Measurements from ENCODE around the gene MCTP1. TPM values are rescaled to one million over a fixed set of nuclear protein-coding genes. Genes with fewer than 3 reads are reported as not detected.

MCTP1 gene
- total and polyA plus RNA-seq, 5 donors, result 0.84 to 5.7 (median 4.7) TPM

DNA sequence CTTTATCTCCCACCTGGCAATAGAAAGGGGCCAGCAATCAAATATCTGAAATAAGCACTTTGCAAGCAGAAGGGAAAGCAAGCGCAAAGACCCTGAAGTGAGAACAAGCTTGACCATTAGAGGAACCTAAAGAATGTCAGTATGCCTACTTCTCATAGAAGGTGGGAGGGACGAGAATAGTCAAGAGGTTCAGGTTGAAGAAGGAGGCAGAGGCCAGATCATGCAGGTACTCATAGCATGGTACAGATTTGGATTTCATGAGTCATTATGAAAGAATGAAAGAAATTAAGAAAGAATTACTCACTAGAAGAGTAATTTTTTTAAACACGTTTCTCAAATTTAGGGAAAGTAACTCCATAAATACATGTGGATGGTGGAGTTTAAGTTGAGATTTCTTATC is 33.7 kb downstream of the MCTP1 start:
- no peaks in the 10 kb centered on the region for H3K4me1 ChIP-seq (ENCODE audit: control insufficient read depth, insufficient read depth, low read length)
- H3K4me3 ChIP-seq (ENCODE audit: low read length), result no peak overlapping the region
- H3K9me3 ChIP-seq (ENCODE audit: control insufficient read depth, low read length), result no peaks in the 10 kb centered on the region
- DNase-seq, result no peak
- intact Hi-C loops (cut with DNase I), result no loop called here
- H3K27me3 ChIP-seq (ENCODE audit: control insufficient read depth, insufficient read depth), result no peaks in the 10 kb centered on the region
- 75% methylated on average over 3 of the region's 3 CpGs for WGBS
- H3K27ac ChIP-seq (ENCODE audit: low read length), result no peak overlapping the region
- ATAC-seq, result no peak

DNA sequence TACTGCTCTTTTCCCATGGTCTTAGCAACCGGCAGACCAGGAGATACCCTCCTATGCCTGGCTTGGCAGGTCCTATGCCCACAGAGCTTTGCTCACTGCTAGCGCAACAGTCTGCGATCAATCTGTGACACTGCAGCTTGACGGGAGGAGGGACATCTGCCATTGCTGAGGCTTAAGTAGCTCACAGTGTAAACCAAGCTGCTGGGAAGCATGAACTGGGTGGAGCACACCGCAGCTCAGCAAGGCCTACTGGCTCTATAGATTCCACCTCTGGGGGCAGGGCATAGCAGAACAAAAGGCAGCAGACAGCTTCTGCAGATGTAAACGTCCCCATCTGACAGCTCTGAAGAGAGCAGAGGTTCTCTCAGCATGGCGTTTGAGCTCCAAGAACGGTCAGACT is 40.4 kb downstream of the MCTP1 start:
- WGBS, result 65% methylated on average over 8 of the region's 8 CpGs

DNA sequence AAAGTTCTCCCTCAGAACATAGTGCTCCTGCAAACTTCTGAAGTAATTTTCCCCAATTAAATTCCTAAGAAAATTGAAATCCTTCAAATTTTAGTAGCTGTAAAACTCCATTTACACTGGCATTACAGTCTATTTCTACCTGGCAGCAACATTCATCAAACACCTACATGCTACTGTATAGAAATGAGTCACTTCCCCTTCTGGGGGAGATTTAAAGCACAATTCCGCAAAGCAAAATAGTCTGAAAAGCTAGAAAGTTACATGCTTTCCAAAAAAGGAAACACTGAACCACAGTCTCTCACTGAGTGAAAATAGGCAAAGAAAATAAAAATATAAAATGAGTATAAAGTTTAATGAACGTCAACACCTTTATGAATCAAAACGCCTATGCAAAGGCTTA is 43.3 kb downstream of the MCTP1 start:
- no peaks in the 10 kb centered on the region for H3K9me3 ChIP-seq (ENCODE audit: control insufficient read depth, low read length)
- no peaks in the 10 kb centered on the region for H3K4me1 ChIP-seq (ENCODE audit: control insufficient read depth, insufficient read depth, low read length)
- DNase-seq (no peak), ATAC-seq (no peak)
- H3K4me3 ChIP-seq (ENCODE audit: low read length), result no peak overlapping the region
- no peak overlapping the region for H3K27ac ChIP-seq (ENCODE audit: low read length)
- 56% methylated on average over 3 of the region's 3 CpGs for WGBS
- no peaks in the 10 kb centered on the region for H3K27me3 ChIP-seq (ENCODE audit: control insufficient read depth, insufficient read depth)
- intact Hi-C loops (cut with DNase I), result loop anchor here in 2 of 4 donors (5.0 to 10.0 kb wide), 2 partner anchors 274 to 277 kb away; no protein-coding TSS in a partner anchor

More for the DNA sequence above, 40.4 kb downstream of the MCTP1 start:
- Histone ChIP-seq H3K4me1 (ENCODE audit: control insufficient read depth, insufficient read depth, low read length) (no peaks in the 10 kb centered on the region), H3K27ac (ENCODE audit: low read length) (no peak overlapping the region), H3K27me3 (ENCODE audit: control insufficient read depth, insufficient read depth) (no peaks in the 10 kb centered on the region), H3K4me3 (ENCODE audit: low read length) (no peak overlapping the region), H3K9me3 (ENCODE audit: control insufficient read depth, low read length) (no peaks in the 10 kb centered on the region)
- ATAC-seq, result no peak
- intact Hi-C loops (cut with DNase I), result loop anchor here in 2 of 4 donors (5.0 to 10.0 kb wide), 2 partner anchors 277 to 280 kb away; no protein-coding TSS in a partner anchor
- DNase-seq, result no peak

DNA sequence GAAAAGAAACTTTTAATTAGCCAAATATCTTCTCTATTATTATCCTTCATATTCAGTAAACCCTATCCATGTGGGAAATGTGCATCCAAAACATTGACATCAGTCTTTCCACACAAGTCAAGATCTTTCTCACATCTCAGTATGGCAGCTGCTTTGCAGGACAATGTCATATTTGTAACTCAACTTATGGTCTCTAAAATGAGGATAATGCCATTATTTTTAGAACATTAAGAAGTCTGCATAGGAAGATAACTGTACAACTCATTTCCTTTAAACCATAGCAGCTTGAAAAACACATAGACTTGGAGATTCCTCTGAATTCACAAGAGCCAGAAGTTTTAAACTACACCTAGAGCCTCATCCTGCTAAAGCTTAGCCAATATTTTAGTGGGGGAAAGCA is 43.7 kb downstream of the MCTP1 start:
- intact Hi-C loops (cut with DNase I), result loop anchor here in 2 of 4 donors (5.0 to 10.0 kb wide), 2 partner anchors 274 to 276 kb away; no protein-coding TSS in a partner anchor
- no peak for ATAC-seq

DNA sequence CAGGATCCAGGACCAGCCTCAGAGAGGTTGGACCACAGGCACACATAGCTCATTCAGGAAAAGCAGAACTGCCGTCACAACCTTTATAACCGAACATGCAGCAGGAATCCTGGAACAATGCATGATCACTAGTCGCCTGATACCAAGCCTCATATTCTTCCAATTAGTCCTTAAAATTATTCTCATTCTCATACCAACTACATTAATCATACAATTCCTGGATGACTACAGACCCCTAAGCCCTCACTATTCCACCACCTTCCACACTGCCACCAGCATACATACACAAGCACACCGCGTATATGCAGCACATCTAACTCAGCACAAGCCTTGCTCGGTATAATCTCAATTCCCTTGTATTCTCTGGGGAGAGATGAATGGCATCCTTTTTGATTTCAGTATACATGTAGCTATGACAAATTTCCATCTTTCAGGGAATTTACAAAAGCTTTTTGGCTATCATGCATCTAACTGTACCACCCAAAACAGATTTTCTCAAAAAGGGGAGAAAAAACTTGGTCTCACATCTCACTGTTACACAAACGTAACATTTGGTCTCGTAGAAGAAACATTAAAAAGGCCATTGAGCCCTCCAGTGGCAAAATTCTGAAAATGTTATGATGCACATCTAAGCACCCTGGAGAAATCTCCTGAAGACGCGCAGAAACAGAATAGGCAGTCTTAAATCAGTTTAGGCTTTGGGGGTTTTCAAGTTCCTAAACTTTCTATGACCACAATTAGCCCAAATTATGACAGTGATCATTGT is 46.2 kb downstream of the MCTP1 start:
- WGBS, result 52% methylated on average over 10 of the region's 10 CpGs
- H3K27ac ChIP-seq (ENCODE audit: low read length), result no peak overlapping the region
- H3K9me3 ChIP-seq (ENCODE audit: control insufficient read depth, low read length), result no peaks in the 10 kb centered on the region
- no peak overlapping the region for H3K4me3 ChIP-seq (ENCODE audit: low read length)
- intact Hi-C loops (cut with DNase I), result loop anchor here in 1 of 4 donors (10.0 kb wide), 1 partner anchor 274 kb away; no protein-coding TSS in a partner anchor
- DNase-seq (no peak), ATAC-seq (no peak)
- no peaks in the 10 kb centered on the region for H3K4me1 ChIP-seq (ENCODE audit: control insufficient read depth, insufficient read depth, low read length)
- no peaks in the 10 kb centered on the region for H3K27me3 ChIP-seq (ENCODE audit: control insufficient read depth, insufficient read depth)

More for the DNA sequence above, 43.7 kb downstream of the MCTP1 start:
- no peak overlapping the region for H3K27ac ChIP-seq (ENCODE audit: low read length)
- no peak overlapping the region for H3K4me3 ChIP-seq (ENCODE audit: low read length)
- no peaks in the 10 kb centered on the region for H3K9me3 ChIP-seq (ENCODE audit: control insufficient read depth, low read length)
- no peaks in the 10 kb centered on the region for H3K4me1 ChIP-seq (ENCODE audit: control insufficient read depth, insufficient read depth, low read length)
- no peak for DNase-seq
- H3K27me3 ChIP-seq (ENCODE audit: control insufficient read depth, insufficient read depth), result no peaks in the 10 kb centered on the region

DNA sequence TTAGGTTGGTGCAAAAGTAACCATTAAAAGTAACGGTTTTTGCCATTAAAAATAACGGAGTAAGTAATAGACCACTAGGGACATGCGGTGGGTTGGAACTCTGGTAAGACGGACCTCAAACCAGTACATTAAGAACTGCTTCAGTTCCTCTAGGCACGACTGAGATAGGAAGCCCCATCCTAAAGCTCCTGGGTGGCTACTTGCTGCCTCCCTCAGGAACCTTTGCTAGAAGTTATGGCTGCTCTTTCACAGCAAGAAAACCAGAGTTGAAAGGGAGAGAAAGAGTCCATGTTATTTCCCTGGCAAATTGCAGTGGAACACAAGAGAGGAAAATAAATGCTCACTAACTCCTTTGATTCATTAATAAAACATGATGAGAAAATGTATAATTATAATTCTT is 47.6 kb downstream of the MCTP1 start:
- Histone ChIP-seq H3K27ac (ENCODE audit: low read length) (no peak overlapping the region), H3K9me3 (ENCODE audit: control insufficient read depth, low read length) (no peaks in the 10 kb centered on the region), H3K27me3 (ENCODE audit: control insufficient read depth, insufficient read depth) (no peaks in the 10 kb centered on the region), H3K4me1 (ENCODE audit: control insufficient read depth, insufficient read depth, low read length) (no peaks in the 10 kb centered on the region), H3K4me3 (ENCODE audit: low read length) (no peak overlapping the region)
- 76% methylated on average over 5 of the region's 5 CpGs for WGBS
- DNase-seq (no peak), ATAC-seq (no peak)
- intact Hi-C loops (cut with DNase I), result loop anchor here in 1 of 4 donors (10.0 kb wide), 1 partner anchor 273 kb away; no protein-coding TSS in a partner anchor

DNA sequence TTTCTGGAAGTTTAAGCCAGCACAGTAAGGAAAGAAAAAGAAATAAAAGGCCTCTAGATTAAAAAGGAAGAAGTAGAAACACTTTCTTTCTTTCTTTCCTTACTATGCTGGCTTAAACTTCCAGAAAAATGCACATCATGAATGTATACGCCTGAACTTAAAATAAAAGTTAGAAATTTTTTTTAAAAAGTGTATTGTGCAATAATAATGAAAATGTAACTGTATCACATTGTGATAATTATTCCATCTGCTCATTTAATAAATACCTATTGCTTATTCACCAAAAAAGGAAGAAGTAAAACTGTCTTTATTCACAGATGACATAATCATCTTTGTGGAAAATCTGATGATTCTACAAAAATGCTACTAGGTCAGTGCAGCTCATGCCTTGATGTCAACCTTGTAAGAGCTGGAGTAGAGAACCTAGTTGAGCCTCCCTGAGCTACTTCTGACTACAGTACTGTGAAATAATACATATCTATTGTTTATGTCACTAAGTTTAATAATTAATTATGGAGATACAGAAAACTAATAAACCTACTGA is 49.4 kb downstream of the MCTP1 start:
- no peak for DNase-seq
- no peak overlapping the region for H3K4me3 ChIP-seq (ENCODE audit: low read length)
- intact Hi-C loops (cut with DNase I), result loop anchor here in 1 of 4 donors (10.0 kb wide), 1 partner anchor 271 kb away; no protein-coding TSS in a partner anchor
- no peak overlapping the region for H3K27ac ChIP-seq (ENCODE audit: low read length)
- H3K9me3 ChIP-seq (ENCODE audit: control insufficient read depth, low read length), result no peaks in the 10 kb centered on the region
- ATAC-seq, result no peak
- 84% methylated on average over 1 of the region's 1 CpG for WGBS
- H3K4me1 ChIP-seq (ENCODE audit: control insufficient read depth, insufficient read depth, low read length), result no peaks in the 10 kb centered on the region
- no peaks in the 10 kb centered on the region for H3K27me3 ChIP-seq (ENCODE audit: control insufficient read depth, insufficient read depth)

DNA sequence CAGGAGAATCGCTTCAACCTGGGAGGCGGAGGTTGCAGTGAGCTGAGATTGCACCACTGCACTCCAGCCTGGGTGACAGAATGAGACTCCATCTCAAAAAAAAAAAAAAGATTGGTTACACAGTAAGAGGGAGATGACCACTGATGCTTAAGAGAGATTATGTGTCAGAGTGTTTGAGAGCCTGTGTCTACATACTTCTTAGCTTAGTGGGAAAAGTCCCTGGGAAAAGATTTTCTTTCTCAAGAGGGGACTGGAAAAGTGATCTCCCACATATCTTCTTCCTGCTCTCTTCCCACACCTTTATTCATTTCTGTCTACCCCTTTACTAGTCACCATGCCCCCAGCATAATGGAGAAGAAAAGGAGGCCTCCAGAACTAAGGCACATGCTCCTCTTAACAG is 55.2 kb downstream of the MCTP1 start:
- H3K27me3 ChIP-seq (ENCODE audit: control insufficient read depth, insufficient read depth), result no peaks in the 10 kb centered on the region
- H3K9me3 ChIP-seq (ENCODE audit: control insufficient read depth, low read length), result no peaks in the 10 kb centered on the region
- ATAC-seq (no peak), DNase-seq (no peak)
- WGBS, result 92% methylated on average over 2 of the region's 2 CpGs
- intact Hi-C loops (cut with DNase I), result loop anchor here in 1 of 4 donors (10.0 kb wide), 1 partner anchor 265 kb away; no protein-coding TSS in a partner anchor
- H3K4me1 ChIP-seq (ENCODE audit: control insufficient read depth, insufficient read depth, low read length), result no peaks in the 10 kb centered on the region
- H3K27ac ChIP-seq (ENCODE audit: low read length), result no peak overlapping the region
- H3K4me3 ChIP-seq (ENCODE audit: low read length), result no peak overlapping the region

DNA sequence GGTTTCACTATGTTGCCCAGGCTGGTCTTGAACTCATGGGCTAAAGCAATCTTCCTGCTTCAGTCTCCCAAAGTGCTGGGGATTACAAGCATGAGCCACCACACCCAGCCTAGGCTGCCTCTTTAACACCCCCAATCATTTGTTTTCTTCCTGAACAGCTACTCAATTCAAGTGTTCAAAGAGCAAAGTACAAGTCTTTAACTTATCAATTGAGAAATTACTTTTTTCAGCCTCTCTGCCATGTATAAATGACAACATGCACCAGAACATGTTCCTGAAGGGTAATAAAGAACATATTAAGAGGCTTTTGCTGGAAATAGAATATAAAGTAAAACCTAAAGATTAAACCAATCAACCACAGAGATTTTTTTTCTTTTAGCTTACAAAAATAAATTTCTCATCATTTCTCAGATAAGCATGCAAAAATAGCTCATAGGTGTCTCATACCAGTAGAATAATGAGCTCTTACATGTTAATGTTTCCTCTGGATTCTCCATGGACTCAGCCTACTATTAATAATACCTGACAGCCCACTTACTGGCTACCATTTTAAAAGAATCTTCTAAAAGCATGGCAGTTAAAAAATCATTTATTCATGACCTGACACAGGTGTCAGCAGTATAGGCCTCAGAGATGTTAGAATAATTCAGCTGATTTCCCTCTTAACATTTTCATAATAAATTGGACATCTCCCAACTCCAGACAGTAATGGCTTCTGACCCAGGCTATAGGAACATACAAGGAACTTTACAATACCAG is 60.0 kb downstream of the MCTP1 start:
- Histone ChIP-seq H3K4me3 (ENCODE audit: low read length) (no peak overlapping the region), H3K4me1 (ENCODE audit: control insufficient read depth, insufficient read depth, low read length) (no peaks in the 10 kb centered on the region), H3K9me3 (ENCODE audit: control insufficient read depth, low read length) (no peaks in the 10 kb centered on the region), H3K27me3 (ENCODE audit: control insufficient read depth, insufficient read depth) (no peaks in the 10 kb centered on the region), H3K27ac (ENCODE audit: low read length) (no peak overlapping the region)
- intact Hi-C loops (cut with DNase I), result no loop called here
- ATAC-seq, result no peak
- no peak for DNase-seq

DNA sequence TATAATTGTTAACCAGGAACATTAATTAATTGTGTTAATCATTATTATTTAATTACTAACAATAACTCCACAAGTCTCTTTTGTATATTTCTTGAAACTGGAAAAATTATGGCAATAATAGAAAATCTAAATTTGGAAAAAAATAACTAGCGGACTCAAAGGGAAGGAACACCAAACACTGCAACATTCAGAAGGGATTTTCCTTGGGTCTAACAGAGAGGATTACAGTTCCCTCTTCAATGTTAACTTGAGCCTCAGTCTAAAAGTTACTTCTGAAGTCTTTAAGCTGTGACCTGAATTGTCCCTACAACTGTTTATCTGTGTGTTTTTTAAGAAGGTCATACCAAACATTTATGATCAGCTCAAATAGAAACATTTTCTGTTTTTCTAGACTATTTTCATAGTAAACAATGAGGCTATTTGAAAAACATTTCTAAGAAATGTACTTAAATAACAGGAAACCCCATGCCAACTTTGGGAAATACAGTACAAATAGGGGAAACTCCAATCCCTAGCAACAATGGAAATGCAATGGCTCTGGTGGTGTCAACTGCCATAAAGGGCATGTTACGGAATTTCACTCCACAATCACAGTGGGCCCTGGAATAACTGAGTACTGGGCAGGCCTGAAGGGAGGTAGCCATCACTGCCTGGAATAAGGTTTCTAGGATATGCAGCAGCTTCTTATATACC is 61.2 kb downstream of the MCTP1 start:
- Histone ChIP-seq H3K9me3 (ENCODE audit: control insufficient read depth, low read length) (no peaks in the 10 kb centered on the region), H3K4me3 (ENCODE audit: low read length) (no peak overlapping the region), H3K27me3 (ENCODE audit: control insufficient read depth, insufficient read depth) (no peaks in the 10 kb centered on the region), H3K4me1 (ENCODE audit: control insufficient read depth, insufficient read depth, low read length) (no peaks in the 10 kb centered on the region), H3K27ac (ENCODE audit: low read length) (no peak overlapping the region)
- DNase-seq (no peak), ATAC-seq (no peak)
- 90% methylated on average over 2 of the region's 2 CpGs for WGBS
- intact Hi-C loops (cut with DNase I), result no loop called here
